Left lobe of liver (tissue), 2 donors: ENCODE measurements around the gene CD52. TPM values are rescaled to one million over a fixed set of nuclear protein-coding genes. Genes with fewer than 3 reads are reported as not detected.

ENCODE experiments used
- ATAC-seq: fragments of 200-7000 bp; cut with Tn5 transposase; one replicate; pipeline ENCODE4 v1.9.1; 2020; ENCODE audit warnings: mild to moderate bottlenecking, moderate library complexity
- DNase-seq: peaks from one replicate; pipeline ENCODE4 v3.0.0-alpha.2; 2020; ENCODE audit warnings: low spot score
- total RNA-seq: library from RNA; stranded (reverse); gene quantifications from one replicate; pipeline ENCODE4 v1.2.1, GENCODE V29; 2021
- donor health status: DM: no; HTN: no; CAD: no; lungs with moderate emphysema.
- donor health status: DM: no; HTN: yes; CAD: no.

Gene CD52
- total RNA-seq, 1 donor from 2014 or later = 3.0 TPM

DNA sequence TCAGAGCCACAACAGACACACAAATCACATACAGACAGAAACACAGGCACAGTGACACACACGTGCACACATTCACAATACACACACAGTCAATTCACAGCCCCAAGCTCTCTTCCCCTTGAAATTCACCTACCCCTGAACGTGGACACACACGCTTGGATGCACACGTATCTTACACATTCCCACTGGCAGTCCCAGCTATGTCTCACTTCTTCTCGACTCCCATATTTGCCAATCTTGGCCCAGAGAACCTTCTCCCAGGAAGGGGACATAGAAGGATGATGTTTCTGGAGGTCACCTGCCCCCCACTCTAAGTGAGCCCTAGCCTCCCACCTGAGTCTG, 34.6 kb downstream of the CD52 start:
- no peak for DNase-seq
- no peak for ATAC-seq

DNA sequence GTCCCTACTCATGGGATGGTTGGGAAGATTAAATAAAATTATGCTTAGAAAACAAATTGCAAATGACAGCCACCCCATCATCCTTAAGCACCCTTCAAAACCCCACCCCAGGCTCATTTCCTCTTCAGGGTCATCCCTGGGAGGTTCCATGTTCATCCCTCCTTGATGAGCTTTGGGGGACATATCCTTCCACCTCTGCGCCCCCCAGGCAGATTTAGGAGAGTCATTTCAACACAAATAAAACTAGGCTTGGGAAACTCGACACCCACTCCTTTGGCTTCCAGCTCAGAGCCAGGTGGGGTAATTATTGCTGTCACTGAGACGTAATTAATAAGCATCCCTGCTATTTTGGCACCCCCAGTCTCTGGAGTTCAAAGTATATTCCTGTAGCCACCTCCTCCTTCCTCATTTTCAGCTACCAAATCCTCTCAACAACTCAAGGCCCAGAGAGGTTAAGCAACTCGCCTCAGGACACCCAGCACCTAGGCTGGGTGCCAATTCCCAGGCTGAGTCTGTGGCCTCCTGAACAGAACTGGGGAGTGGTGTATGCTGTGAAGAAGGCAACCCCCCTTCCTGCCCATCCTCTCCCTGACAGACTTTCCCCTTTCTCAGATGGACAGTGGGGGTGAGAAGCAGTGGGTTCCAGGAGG, 35.6 kb downstream of the CD52 start:
- ATAC-seq (no peak), DNase-seq (no peak)

DNA sequence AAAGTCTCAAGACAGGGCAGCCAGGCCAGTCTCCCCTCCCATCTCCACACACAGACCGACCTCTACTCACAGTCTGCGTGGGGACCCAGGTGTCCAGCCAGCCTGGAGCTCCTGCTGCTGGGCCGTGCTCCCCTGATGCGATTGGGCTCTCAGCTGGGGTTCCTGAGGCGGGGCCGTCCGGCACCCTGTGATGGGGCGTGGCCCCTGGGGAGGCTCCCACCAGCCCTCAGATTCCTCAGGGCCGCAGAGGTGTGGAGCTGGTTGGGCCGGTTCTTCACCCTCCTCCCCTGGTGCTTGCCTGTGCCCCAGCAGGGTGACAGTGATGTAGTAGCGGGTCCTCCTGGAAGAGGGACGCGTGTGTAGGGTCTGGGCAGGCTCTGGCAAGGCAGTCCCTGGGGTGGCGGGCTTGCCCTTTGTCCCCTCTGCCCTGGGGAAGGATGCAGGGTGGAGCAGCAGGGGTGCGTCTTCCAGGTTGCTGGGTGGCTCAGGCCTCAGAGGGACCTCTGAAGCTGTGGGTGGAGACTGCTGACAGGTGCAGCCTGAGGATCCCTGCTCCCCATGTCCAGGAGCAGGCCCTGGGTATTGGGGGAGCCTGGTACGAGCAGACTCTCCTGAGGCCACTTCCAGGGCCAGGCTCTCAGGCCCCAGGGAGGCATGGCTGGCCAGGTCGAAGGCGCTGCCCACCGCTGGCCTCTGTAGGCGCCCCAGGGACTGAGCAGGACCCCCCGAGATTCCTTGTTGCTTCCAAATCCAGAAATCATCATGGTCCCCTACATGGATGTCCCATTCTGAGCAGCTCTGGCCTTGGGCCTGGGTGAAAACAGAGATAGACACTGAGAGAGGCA, 36.4 kb downstream of the CD52 start, which contains the start of gene CRYBG2:
CRYBG2 (minus strand) TSS at position 155 of the 845 bp plus-strand sequence. CDS start 7,473 bp downstream, outside the sequence.
- ATAC-seq (no peak), DNase-seq (no peak)

DNA sequence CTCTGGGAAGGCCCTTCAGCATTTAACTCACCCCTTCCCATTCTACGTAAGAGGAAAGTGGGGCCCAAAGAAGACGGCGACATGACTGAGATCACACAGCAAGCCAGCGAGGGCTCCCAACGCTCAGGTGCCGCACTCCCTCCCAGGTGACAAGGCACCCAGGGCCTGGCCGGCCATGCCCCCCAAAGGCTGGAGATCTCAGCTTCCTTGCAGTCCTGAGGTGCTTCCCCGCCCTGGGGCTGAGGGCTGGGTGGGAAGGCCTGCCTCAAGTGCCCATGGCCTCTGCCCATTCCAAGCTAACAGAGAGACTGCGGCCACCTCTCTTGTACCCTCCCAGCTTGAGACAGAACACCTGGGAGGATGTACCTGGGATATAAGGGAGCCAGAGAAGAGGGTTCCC, 37.2 kb downstream of the CD52 start:
- ATAC-seq (no peak), DNase-seq (no peak)

DNA sequence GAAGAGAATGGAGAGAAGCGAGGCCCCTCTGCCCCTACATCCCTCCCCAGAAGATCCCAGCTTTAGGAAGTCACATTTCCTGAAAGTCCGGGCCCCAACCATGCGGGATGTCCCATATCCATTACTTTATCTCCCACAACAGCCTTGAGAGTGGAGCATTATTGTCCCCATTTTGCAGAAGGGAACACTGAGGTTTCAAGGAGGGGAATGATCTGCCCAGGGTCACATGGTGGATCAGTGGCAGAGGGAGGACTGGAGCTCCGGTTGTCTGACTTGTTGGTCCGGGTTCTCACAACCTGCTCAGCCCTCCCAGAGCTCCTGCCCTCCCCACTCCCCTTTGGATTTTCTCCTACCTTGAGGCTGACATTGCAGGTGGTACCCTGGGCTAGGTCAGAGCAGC, 38.3 kb downstream of the CD52 start:
- ATAC-seq (no peak), DNase-seq (no peak)

DNA sequence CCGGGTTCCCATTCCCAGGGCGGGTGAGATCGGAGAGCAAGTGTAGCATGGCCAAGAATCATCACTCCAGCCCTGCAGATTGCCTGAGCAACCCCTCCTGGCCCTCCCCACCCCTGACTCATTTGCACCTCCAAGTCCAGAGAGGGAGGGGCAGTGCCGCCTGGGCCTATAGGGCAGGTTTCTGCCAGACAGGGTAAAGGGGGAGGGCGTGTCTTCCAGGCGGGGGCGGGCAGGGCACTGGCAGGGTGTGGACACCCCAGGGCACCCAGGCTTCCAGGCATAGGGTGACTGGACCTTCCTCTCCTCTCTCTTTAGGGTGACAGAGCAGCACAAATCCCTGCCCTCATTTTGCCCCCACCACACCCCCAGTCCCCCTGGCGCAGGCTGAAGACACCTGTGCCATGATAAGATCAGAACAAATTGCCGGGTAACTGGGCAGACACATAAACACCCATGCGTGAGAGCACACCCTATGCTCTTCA, 39.4 kb downstream of the CD52 start:
- no peak for ATAC-seq
- no peak for DNase-seq

DNA sequence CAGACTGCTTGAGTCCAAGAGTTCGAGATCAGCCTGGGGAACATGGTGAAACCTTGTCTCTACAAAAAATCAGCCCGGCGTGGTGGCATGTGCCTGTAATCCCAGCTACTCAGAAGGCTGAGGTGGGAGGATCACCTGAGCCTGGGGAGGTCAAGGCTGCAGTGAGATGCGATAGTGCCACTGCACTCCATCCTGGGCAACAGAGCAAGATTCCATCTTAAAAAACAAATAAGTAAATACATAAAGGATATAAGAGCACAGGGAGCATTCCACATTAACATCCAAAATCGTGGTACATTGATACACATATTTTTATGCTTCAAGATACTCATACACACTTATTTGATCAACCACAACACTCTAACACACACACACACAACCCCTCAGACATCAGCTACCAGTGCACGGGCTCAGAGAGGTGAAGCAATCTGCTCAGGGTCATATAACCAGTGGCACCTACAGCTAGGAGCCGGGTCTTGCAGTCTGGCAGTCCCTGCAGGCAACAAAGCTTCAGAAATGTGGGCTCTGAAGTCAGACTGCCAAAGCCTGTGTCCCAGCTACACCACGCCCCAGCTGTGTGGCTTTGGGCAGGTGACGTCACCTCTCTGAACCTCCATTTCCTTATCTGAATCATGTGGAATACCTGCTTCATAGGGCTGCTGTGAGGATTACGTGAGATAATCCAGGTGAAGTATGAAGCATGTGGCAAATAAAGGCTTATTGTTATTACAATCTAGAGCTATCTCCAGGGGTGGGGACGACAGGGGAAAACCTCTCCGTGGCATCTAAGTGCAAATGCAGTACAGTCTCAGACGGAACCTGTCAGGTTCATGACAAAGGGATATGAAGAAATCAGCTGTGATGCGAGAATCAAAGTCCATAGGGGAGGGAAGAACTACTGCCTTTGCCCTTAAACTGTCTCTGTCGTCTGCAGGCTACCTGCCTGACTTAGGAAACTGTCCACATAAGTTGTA, 40.9 kb downstream of the CD52 start:
- DNase-seq (no peak), ATAC-seq (peak; percentile 89)

DNA sequence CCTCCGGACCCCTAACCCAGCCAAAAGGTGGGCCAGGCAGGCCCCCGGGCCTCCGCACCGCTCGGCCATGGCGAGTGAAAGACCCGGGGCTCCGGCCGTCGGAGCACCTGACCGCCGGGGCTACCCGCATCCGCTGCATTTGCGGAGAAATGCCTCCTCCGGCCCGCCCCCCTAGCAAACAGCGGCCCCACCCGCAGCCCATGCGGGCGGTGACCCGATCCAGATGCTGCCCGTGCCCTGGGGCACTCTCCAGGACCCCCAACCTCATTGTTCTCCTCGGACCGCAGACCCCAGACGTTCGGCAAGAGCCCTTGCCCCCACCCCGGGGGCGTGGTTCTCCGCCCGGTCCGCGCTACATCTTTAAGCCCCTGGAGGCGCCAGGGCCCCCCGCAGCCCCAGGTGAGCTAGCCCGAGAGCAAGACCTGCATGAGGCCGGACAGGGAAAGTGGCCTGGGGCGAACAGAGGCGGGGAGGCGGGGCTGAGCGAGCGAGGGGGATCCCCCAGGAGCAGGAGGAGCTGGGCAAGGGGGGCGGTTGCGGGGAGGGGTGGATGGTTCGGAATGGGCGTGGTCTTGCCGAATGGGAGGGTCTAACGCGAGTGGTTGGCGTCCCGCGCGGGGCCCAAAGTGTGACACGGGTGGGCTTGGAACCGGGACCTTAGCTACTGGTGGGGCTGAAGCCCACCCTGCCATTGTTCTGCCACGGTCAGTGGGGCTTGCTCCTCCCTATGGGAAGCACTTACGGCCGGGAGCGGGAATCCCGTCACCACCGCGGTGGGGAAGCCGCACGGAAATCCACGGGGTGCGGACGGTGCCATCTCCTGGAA, 42.4 kb downstream of the CD52 start:
- ATAC-seq (no peak), DNase-seq (no peak)

DNA sequence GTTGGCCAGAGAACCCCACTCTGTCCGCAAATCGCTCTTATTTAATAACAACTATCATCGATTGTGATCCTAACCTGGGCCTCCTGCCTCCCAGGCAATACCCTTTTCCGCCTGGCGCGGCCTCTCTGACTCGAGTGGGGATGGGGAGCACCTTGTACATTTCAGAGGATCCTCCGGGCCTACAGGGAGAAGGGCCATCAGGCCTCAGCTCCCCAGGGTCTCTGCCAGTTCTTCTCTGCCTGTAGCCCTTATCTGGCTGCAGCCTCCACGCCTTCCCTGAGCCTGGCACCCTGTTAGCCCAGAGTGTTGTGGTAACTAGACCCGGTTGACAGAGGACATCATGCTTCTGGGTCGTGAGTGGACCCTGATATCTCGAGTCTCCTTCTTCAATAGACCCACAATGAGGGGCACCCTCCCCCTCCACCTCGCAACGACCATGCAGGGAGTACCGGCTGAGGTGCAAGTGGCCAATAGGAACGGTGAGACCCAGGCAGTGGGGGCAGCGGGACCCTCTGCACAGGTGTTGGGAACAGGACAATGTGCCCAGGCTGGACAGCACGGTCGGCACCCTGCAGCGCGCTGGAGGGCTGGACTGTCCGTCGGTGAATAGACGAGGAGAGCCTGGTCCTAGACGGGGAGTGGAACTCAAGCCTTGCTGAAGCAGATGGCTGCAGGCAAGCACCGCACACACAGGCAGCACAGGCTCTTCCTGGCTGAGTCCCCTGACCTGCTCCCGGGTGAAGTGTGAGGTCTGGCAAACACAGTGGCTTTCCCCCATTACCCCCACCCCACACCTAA, 43.2 kb downstream of the CD52 start:
- no peak for DNase-seq
- no peak for ATAC-seq

DNA sequence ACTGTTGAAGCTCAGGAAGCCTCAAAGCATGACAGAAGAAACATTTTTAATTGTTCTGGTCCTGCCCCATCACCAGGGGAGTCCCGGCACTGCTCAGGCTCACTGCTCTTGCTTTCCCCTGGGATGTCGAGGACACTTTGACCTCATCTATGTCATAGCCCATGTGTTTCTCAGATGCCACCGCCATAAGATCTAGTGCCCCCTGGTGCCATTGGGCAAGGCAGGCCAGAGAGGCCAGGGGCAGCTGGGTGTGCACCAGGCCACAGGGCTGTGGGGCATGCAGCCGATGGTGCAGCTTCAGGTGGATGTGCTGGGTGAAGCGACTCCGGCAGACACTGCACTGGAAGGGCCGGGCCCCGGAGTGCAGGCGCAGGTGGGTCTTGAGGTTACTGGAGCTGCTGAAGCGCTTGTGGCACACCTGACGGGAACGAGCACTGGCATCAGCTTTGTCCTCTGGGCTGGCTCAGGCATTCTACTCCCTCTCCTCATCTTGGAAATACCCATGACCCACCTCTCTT, 43.9 kb downstream of the CD52 start:
- DNase-seq (no peak), ATAC-seq (no peak)

DNA sequence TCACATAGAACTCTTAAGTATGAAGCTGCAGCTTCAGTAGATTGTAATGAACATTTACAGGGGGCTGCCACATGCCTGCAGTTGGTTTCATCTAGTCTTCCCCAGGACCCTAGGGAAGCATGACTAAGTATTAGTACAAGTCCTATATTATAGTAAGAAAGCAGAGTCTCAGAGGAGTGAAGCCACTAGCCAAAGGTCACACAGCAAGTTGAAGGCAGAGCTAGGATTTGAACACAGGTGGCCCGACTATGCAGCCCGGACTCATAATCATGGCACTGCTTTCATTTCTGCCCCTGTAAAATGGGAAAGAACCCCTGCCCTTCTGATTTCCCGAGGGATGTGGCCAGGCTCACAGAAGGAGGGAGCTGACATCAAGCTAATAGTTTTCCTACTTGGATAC, 44.6 kb downstream of the CD52 start:
- ATAC-seq = no peak
- DNase-seq = no peak

DNA sequence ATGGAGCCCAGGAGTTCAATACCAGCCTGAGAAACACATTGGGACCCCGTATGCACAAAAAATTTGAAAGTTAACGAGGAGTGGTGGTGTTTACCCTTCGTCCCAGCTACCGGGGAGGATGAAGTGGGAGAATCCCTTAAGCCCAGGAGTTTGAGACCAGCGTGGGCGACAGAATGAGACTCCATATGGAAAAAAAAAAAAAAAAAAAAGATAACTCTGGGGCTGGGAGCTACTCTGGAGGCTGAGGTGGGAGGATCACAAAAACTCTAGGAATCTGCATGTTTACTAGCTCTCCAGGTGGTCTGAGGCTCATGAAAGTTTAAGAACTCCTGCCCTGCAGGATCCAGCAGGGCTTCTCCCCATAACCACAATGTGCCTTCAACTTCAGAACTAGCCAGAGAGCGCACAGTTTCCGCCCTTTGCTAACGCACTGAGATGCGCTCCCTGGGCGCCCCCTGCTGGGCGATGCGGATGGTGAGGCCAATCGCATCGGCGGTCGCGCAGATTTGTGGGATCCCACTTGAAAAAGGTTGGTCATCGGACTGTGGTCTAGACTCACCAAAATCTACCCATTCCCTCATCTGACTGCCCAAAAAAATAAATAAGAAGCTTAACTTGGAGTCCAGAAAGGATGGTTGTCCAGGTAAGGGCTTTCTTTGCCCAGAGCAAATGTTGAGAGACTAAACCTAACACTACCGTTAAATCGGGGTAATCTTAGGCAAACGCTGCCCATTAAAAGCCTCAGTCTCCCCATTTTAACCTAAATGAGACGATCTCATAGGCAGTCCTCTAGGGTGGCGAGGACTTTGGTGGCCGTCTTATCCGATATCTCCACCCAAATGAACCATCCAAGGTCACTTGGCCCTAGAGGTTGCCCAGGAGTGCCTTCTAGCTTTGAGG, 46.0 kb downstream of the CD52 start:
- peak; percentile 77 for DNase-seq
- peak; percentile 83 for ATAC-seq

DNA sequence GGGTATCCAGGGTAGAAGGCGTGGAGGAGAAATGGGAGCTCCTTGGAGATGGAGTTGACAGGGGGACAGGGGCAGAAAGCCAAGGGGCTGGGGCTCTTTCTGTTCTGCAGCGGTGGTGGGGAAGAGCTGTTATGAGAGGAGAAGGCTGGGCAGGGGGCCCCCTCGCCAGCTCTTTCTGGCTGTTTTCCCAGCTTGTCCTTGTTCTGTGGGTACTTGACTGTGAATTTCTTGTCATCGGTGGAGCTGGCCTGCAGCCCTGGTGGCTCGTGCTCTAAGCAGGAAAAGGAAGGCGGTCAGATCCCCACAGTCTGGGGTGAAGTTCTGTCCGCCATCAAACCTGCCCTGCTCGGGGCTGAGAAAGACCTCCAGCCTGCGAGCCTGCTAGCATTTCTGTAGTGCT, 47.2 kb downstream of the CD52 start:
- no peak for ATAC-seq
- DNase-seq = no peak

DNA sequence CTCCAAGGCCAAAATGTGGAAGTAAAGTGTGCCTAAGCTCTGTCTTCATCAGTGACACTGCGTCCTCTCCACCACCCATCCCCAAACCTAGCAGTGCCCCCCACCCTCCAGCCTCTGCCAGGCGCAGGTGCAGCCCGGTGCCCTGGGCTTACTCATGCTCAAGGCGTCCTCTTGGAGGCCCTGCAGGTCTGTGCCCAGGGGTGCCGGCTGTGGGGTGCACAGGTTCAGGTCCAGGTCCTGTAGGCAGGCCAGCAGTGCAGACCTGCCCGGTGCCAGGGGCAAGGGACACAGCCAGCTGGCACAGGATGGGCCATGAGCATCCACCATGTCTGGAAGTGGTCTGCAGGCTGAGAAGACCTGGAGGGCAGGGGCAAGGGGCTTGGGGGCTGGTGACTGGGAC, 49.7 kb downstream of the CD52 start:
- ATAC-seq = no peak
- DNase-seq = no peak

DNA sequence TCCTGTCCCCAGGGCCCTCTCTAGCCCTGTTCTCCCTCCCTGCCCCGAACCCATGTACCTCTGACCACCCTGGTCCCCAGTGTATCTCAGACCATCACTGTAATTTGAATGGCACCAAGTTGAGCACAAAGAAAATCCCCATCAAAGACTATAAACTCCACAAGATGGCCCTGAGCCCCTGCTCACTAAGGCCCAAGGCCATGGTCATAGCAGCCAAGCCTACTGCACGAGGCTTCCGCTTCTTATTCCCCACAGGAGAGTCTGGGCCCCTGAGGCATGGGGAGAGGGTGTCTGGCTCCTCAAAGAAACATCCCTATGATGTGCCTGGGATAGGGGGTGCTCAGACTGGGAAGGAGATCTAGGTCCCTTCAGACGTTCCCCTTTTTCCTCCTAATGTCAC, 50.2 kb downstream of the CD52 start:
- DNase-seq (no peak), ATAC-seq (no peak)

DNA sequence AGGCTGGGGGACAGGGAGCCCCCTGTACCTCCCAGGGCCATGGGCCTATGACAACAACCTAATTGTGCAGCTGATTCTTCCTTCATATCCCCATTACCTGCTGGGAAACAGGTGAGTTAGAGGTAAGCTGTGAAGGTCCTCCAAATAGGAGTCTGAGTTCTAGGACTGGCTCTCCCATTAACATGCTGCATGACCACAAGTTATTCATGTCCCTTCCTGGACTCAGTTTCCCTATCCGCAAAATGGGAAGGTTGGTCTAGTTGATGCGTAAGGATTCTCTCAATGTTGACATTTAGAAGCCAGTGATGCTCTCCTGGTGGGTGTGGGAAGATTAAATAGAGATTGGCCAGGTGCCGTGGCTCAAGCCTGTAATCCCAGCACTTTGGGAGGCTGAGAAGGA, 50.7 kb downstream of the CD52 start:
- DNase-seq = no peak
- no peak for ATAC-seq
